MM.1S (cell line): ENCODE results near the gene TULP3.
"Not testable (repeated sequence)": the region's sequence is repeated elsewhere in the genome, so short reads cannot be mapped to it uniquely, and the experiment has no call there.

Experiments
- DNase-seq: peaks from one replicate; pipeline ENCODE4 v3.0.0-alpha.2; 2015
- H2AFZ ChIP-seq: fragments of 300-600 bp; sonication (generic); 2 replicates; pipeline ENCODE4 v1.6.0; 2016; ENCODE audit warnings: antibody characterized with exemption, low read length
- H3F3A ChIP-seq: fragments of 300-600 bp; sonication (generic); 2 replicates; pipeline ENCODE4 v1.6.1; 2016; ENCODE audit warnings: mild to moderate bottlenecking, antibody characterized with exemption, low read length, moderate library complexity, mixed read lengths; ENCODE audit not compliant: insufficient read depth
- H3K27ac ChIP-seq: fragments of 300-600 bp; sonication (generic); 2 replicates; pipeline ENCODE4 v1.5.1; 2016; ENCODE audit warnings: mild to moderate bottlenecking, low read length
- H3K27me3 ChIP-seq: fragments of 300-600 bp; sonication (generic); replicated peaks from 2 replicates; pipeline ENCODE4 v1.6.0; 2016; ENCODE audit warnings: low read length; ENCODE audit not compliant: insufficient read depth
- H3K36me3 ChIP-seq: fragments of 300-600 bp; sonication (generic); replicated peaks from 2 replicates; pipeline ENCODE4 v1.6.1; 2016; ENCODE audit warnings: mild to moderate bottlenecking, low read length, mixed read lengths; ENCODE audit not compliant: insufficient read depth
- H3K4me1 ChIP-seq: fragments of 300-600 bp; sonication (generic); 2 replicates; pipeline ENCODE4 v1.6.1; 2016; ENCODE audit warnings: low read length, mixed read lengths
- H3K4me2 ChIP-seq: fragments of 300-600 bp; sonication (generic); 2 replicates; pipeline ENCODE4 v1.6.0; 2016; ENCODE audit warnings: low read depth, low read length
- H3K4me3 ChIP-seq: fragments of 300-600 bp; sonication (generic); 2 replicates; pipeline ENCODE4 v1.5.1; 2016; ENCODE audit warnings: low read length, mixed read lengths
- H3K79me2 ChIP-seq: fragments of 300-600 bp; sonication (generic); 2 replicates; pipeline ENCODE4 v1.6.1; 2016; ENCODE audit warnings: mixed run types, low read length, mixed read lengths
- H3K9ac ChIP-seq: fragments of 300-600 bp; sonication (generic); 2 replicates; pipeline ENCODE4 v1.6.1; 2016; ENCODE audit warnings: low read length, mixed read lengths
- H3K9me2 ChIP-seq: fragments of 300-600 bp; sonication (generic); replicated peaks from 2 replicates; pipeline ENCODE4 v1.6.1; 2016; ENCODE audit warnings: mild to moderate bottlenecking, low read length, mixed read lengths; ENCODE audit not compliant: insufficient read depth
- H3K9me3 ChIP-seq: fragments of 300-600 bp; sonication (generic); replicated peaks from 2 replicates; pipeline ENCODE4 v1.6.1; 2016; ENCODE audit warnings: mild to moderate bottlenecking, low read length, mixed read lengths; ENCODE audit not compliant: insufficient read depth
- H4K20me1 ChIP-seq: fragments of 300-600 bp; sonication (generic); 2 replicates; pipeline ENCODE4 v1.6.1; 2016; ENCODE audit warnings: mild to moderate bottlenecking, low read length, moderate library complexity, mixed read lengths; ENCODE audit not compliant: insufficient read depth
- CTCF ChIP-seq: fragments of 300-600 bp; sonication (generic); IDR thresholded peaks from 2 replicates; pipeline ENCODE4 v1.5.1; 2016; ENCODE audit warnings: antibody characterized with exemption, low read length, mixed read lengths
- EZH2 ChIP-seq: fragments of 300-600 bp; sonication (generic); optimal IDR thresholded peaks from 2 replicates; pipeline ENCODE3; 2017; ENCODE audit warnings: low read depth, mild to moderate bottlenecking, antibody characterized with exemption, low read length, mixed read lengths
- EZH2phosphoT487 ChIP-seq: fragments of 300-600 bp; sonication (generic); IDR thresholded peaks from 2 replicates; pipeline ENCODE4 v1.6.1; 2018; ENCODE audit warnings: antibody characterized with exemption, low read length

Gene TULP3

GRCh38 chr12:2864198-2864597 lies 26.5 kb upstream of the TULP3 start:
- Histone ChIP-seq H3F3A (no peaks in the 10 kb centered on the region), H3K36me3 (no peaks in the 10 kb centered on the region; the same call in none of the 2 replicates), H3K4me1 (no peaks in the 10 kb centered on the region), H3K27me3 (no peaks in the 10 kb centered on the region), H3K27ac (no peak overlapping the region), H3K4me3 (no peak overlapping the region), H3K9me2 (no peaks in the 10 kb centered on the region), H3K79me2 (no peaks in the 10 kb centered on the region), H3K9me3 (no peaks in the 10 kb centered on the region), H4K20me1 (no peaks in the 10 kb centered on the region), H3K4me2 (no peak overlapping the region), H2AFZ (no peak overlapping the region), H3K9ac (no peak overlapping the region)
- DNase-seq = no peak
- no peak for TF ChIP-seq EZH2
- TF ChIP-seq CTCF = no peak

GRCh38 chr12:2868986-2869632 lies 21.6 kb upstream of the TULP3 start:
- H4K20me1 ChIP-seq, H3K4me1 ChIP-seq, H3K9me2 ChIP-seq, H3K27ac ChIP-seq, H3K4me3 ChIP-seq, H3F3A ChIP-seq, H3K9ac ChIP-seq, H3K27me3 ChIP-seq, H3K36me3 ChIP-seq, DNase-seq, H3K4me2 ChIP-seq, H3K9me3 ChIP-seq, H2AFZ ChIP-seq: not testable (repeated sequence)
- H3K79me2 ChIP-seq = peaks cover 29% of the 10 kb centered on the region

- H3F3A ChIP-seq = peaks cover 6% of the 10 kb centered on the region
- peaks cover 93% of the 10 kb centered on the region for H3K79me2 ChIP-seq
- no peaks in the 10 kb centered on the region for H3K9me3 ChIP-seq
- peak overlapping the region; percentile 91 for H3K4me3 ChIP-seq
- no peaks in the 10 kb centered on the region for H3K27me3 ChIP-seq
- no peak for TF ChIP-seq CTCF
- no peak for TF ChIP-seq EZH2
- no peak for TF ChIP-seq EZH2phosphoT487
- peak overlapping the region; percentile 99 for H3K4me2 ChIP-seq
- H3K9ac ChIP-seq = peak overlapping the region; percentile 86
- peak overlapping the region; percentile 82 for H2AFZ ChIP-seq
- no peaks in the 10 kb centered on the region for H3K9me2 ChIP-seq
- H4K20me1 ChIP-seq = no peaks in the 10 kb centered on the region
- peak; percentile 14 for DNase-seq
- peak overlapping the region; percentile 69 for H3K27ac ChIP-seq
- H3K4me1 ChIP-seq = peaks cover 9% of the 10 kb centered on the region; the same call in 1 of the 2 replicates
- H3K36me3 ChIP-seq = peaks cover 3% of the 10 kb centered on the region; the same call in 1 of the 2 replicates
These were observed 14.2 kb upstream of the TULP3 start for GRCh38 chr12:2876431-2877046.
